Suprapubic skin (tissue), 4 donors: Measurements from ENCODE around the gene FGD3. TPM values are rescaled to one million over a fixed set of nuclear protein-coding genes. Genes with fewer than 3 reads are reported as not detected.

Experiments used
- DNase-seq, 2 donors: peaks; one replicate each; pipeline ENCODE4 v3.0.0-alpha.2; 2019; ENCODE audit warnings: low spot score in 2 of 2
- H3K27ac ChIP-seq: fragments of 200-600 bp; sonication (generic); one replicate; pipeline ENCODE4 v1.5.1; 2019
- H3K27me3 ChIP-seq: fragments of 200-600 bp; sonication (generic); one replicate; pipeline ENCODE4 v1.5.1; 2019
- H3K36me3 ChIP-seq: fragments of 200-600 bp; sonication (generic); one replicate; pipeline ENCODE4 v1.5.1; 2019
- H3K4me1 ChIP-seq: fragments of 200-600 bp; sonication (generic); one replicate; pipeline ENCODE4 v1.5.1; 2019
- H3K4me3 ChIP-seq: fragments of 200-600 bp; sonication (generic); one replicate; pipeline ENCODE4 v1.5.1; 2019; ENCODE audit warnings: mild to moderate bottlenecking
- H3K9me3 ChIP-seq: fragments of 200-600 bp; sonication (generic); one replicate; pipeline ENCODE4 v1.5.1; 2019
- EP300 ChIP-seq: sonication (generic); formaldehyde crosslinking; IDR thresholded peaks from one replicate; pipeline ENCODE4 v1.6.1; 2017; ENCODE audit warnings: antibody characterized with exemption
- POLR2A ChIP-seq, 2 donors: fragments of 450-650 bp; IDR thresholded peaks; one replicate each; pipeline ENCODE4 v1.6.1; 2017; ENCODE audit warnings: antibody characterized with exemption in 2 of 2, mild to moderate bottlenecking in 2 of 2, moderate library complexity in 2 of 2
- POLR2AphosphoS5 ChIP-seq, 3 donors: sonication (generic); formaldehyde crosslinking; IDR thresholded peaks; one replicate each; pipeline ENCODE4 v1.6.1; 2017; ENCODE audit warnings: antibody characterized with exemption in 3 of 3
- WGBS: methylation state at CpG from one replicate; pipeline ENCODE4 v1.1.5; 2018; 5-methylcytosine and 5-hydroxymethylcytosine counted together
- total RNA-seq, 4 donors: library from RNA; depleted of rRNA; stranded (reverse); fragments of >200 nt; gene quantifications; one replicate each; pipeline ENCODE4 v1.1.0, GENCODE V29; 2016
- TF ChIP-seq, protein P1 (sequence below), 2 donors: fragments of 200-600 bp in 1 of 2; fragments of 450-650 bp in 1 of 2; sonication (generic) in 1 of 2; IDR thresholded peaks; one replicate each; pipeline ENCODE4 v1.5.1; 2016 to 2019; ENCODE audit warnings: antibody characterized with exemption in 2 of 2, mild to moderate bottlenecking in 1 of 2, moderate library complexity in 1 of 2

Gene FGD3
- total RNA-seq, 4 donors from 2014 or later, result 4.6 to 9.2 (median 6.6) TPM

DNA sequence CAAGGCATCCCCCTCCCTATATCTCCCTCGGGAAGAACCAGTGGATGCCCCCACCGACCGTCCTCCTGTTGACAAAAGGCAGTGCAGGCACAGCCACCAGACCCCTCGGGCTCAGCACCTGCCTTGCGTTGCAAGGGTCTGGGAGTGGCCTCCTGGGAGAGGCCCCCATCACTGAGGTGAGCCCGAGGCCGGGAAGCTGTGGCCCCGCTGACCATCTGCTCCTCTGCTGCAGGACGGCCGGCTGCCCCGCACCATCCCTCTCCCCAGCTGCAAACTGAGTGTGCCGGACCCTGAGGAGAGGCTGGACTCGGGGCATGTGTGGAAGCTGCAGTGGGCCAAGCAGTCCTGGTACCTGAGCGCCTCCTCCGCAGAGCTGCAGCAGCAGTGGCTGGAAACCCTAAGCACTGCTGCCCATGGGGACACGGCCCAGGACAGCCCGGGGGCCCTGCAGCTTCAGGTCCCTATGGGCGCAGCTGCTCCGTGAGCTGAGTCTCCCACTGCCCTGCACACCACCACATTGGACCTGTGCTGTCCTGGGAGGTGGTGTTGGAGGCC, 87.9 kb downstream of the FGD3 start:
- no peak for DNase-seq
- WGBS, result 92% methylated on average over 15 of the region's 19 CpGs
- Histone ChIP-seq H3K4me3 (no peak overlapping the region), H3K27ac (no peak overlapping the region), H3K27me3 (no peaks in the 10 kb centered on the region), H3K9me3 (no peaks in the 10 kb centered on the region), H3K4me1 (peaks cover 3% of the 10 kb centered on the region), H3K36me3 (no peaks in the 10 kb centered on the region)
- TF ChIP-seq EP300 (no peak), POLR2A (IDR thresholded peaks at IDR 0.05) (no peak)

DNA sequence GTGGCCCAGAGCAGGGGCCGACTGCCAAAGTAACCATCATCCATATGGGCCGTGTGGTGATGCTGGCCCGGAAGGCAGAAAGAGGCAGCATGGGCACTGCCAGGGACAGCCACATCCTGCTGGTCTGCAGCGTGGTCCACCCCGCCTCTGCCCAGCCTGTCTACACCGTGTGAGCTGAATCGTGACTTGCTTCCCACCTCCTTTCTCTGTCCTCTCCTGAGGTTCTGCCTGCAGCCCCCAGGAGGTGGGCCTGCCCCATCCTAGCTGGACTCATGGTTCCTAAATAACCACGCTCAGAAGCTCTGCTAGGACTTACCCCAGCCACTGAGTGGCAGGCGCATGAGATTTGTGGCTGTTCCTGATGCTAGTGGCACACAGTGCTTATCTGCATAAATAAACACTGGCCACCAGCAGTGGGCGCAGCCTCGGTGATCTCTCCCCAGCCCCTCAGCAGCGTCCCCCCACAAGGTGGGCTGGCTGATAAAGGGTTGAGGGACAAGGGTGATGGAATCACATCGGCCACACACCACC, 88.6 kb downstream of the FGD3 start:
- TF ChIP-seq, protein P1, sequence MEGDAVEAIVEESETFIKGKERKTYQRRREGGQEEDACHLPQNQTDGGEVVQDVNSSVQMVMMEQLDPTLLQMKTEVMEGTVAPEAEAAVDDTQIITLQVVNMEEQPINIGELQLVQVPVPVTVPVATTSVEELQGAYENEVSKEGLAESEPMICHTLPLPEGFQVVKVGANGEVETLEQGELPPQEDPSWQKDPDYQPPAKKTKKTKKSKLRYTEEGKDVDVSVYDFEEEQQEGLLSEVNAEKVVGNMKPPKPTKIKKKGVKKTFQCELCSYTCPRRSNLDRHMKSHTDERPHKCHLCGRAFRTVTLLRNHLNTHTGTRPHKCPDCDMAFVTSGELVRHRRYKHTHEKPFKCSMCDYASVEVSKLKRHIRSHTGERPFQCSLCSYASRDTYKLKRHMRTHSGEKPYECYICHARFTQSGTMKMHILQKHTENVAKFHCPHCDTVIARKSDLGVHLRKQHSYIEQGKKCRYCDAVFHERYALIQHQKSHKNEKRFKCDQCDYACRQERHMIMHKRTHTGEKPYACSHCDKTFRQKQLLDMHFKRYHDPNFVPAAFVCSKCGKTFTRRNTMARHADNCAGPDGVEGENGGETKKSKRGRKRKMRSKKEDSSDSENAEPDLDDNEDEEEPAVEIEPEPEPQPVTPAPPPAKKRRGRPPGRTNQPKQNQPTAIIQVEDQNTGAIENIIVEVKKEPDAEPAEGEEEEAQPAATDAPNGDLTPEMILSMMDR (IDR thresholded peaks at IDR 0.05), result no peak
- TF ChIP-seq EP300, result no peak
- no peak for TF ChIP-seq POLR2A (IDR thresholded peaks at IDR 0.05)
- TF ChIP-seq POLR2AphosphoS5 (IDR thresholded peaks at IDR 0.05), result no peak
- no peaks in the 10 kb centered on the region for H3K27me3 ChIP-seq
- H3K27ac ChIP-seq, result no peak overlapping the region
- no peaks in the 10 kb centered on the region for H3K9me3 ChIP-seq
- no peak for DNase-seq
- H3K4me1 ChIP-seq, result peaks cover 3% of the 10 kb centered on the region
- no peaks in the 10 kb centered on the region for H3K36me3 ChIP-seq
- no peak overlapping the region for H3K4me3 ChIP-seq
- WGBS, result 89% methylated on average over 10 of the region's 13 CpGs

DNA sequence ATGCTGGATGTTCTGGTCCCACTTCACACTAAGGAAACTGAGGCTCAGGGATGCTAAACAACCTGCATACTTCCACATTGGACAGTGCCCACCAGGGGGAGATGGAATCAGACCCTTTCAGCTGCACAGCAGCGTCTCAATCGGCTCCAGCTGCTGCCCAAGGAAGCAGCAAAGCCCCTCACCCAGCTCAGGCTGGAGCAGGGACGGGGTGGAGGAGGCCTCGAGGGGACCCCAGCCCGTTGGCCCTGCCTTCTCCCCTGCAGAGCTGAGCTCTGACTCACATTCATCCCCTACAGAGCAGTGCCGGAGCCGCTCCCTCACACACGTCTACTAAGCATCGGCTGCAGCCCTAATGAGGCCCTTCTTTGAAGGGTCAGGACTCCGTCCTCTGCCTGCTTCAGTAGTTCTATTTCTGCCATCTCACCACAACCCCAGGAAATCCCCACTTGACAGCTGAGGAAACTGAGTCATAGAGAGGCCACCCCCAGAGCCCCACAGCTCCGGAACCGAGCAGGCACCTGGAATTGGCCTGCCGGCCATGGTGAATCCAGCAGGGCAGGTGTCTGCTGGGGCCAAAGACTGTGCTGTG, 89.7 kb downstream of the FGD3 start:
- no peak for DNase-seq
- no peaks in the 10 kb centered on the region for H3K36me3 ChIP-seq
- no peak overlapping the region for H3K27ac ChIP-seq
- no peaks in the 10 kb centered on the region for H3K4me1 ChIP-seq
- no peaks in the 10 kb centered on the region for H3K27me3 ChIP-seq
- H3K9me3 ChIP-seq, result no peaks in the 10 kb centered on the region
- TF ChIP-seq POLR2A (IDR thresholded peaks at IDR 0.05) (no peak), POLR2AphosphoS5 (IDR thresholded peaks at IDR 0.05) (no peak), EP300 (no peak)
- TF ChIP-seq, protein P1 (IDR thresholded peaks at IDR 0.05), result no peak
- 80% methylated on average over 2 of the region's 13 CpGs for WGBS
- H3K4me3 ChIP-seq, result no peak overlapping the region

DNA sequence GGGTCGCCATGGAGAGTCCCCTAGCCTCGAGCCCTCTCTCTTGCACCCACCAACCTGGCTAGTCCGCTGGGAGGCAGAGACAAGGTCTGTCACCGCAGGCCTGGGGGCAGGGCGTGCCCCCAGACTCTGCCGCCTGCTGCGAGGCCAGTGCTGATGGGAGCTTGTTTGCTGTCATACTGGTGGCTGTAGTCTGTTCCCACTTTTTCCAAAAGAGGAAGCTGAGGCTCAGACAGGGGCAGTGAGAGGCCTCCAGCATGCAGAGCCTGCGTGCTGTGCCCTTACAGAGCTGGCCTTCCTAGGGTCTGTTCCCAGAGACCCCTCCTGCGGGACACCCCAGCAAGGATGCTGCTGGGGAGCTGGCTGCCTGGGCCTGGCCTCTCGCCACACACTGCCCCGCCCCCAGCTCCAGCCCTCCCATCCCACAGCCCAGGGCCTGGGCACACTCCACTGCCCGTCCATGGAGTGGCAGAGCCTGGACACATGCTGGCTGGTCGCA, 90.2 kb downstream of the FGD3 start:
- Histone ChIP-seq H3K36me3 (no peaks in the 10 kb centered on the region), H3K27ac (no peak overlapping the region), H3K4me1 (no peaks in the 10 kb centered on the region), H3K27me3 (no peaks in the 10 kb centered on the region), H3K4me3 (no peak overlapping the region), H3K9me3 (no peaks in the 10 kb centered on the region)
- WGBS, result 72% methylated on average over 4 of the region's 13 CpGs
- DNase-seq, result no peak
- TF ChIP-seq, protein P1 (IDR thresholded peaks at IDR 0.05), result no peak
- TF ChIP-seq POLR2A (IDR thresholded peaks at IDR 0.05), result no peak
- TF ChIP-seq POLR2AphosphoS5 (IDR thresholded peaks at IDR 0.05), result no peak
- TF ChIP-seq EP300, result no peak

GRCh38 chr9:93038918-93039317, 91.6 kb downstream of the FGD3 start:
- no peak for DNase-seq
- H3K4me1 ChIP-seq, result no peaks in the 10 kb centered on the region
- WGBS, result 85% methylated on average over 6 of the region's 6 CpGs
- H3K36me3 ChIP-seq, result no peaks in the 10 kb centered on the region
- TF ChIP-seq, protein P1 (IDR thresholded peaks at IDR 0.05), result no peak
- TF ChIP-seq POLR2AphosphoS5 (IDR thresholded peaks at IDR 0.05) (no peak), POLR2A (IDR thresholded peaks at IDR 0.05) (no peak), EP300 (no peak)
- no peak overlapping the region for H3K27ac ChIP-seq
- no peaks in the 10 kb centered on the region for H3K27me3 ChIP-seq
- H3K9me3 ChIP-seq, result no peaks in the 10 kb centered on the region
- H3K4me3 ChIP-seq, result no peak overlapping the region
